ENCODE measurements around the gene ZNF787. TPM values are rescaled to one million over a fixed set of nuclear protein-coding genes. Genes with fewer than 3 reads are reported as not detected.

ZNF787 gene
- total and polyA plus RNA-seq, 2 of the 8 experiments (the other 6 are each of a cell fraction or from before 2014, with no cell fraction given), result 19.7 to 56.0 TPM

- CTCF ChIA-PET (ENCODE audit: partially characterized antibody), result interaction anchor here (0.6 to 7.9 kb wide), 7 partner anchors 11 to 96 kb away, joined by 3 to 137 read pairs (median 4); partner anchors contain the start of gene GALP
- H2BK20ac ChIP-seq (ENCODE audit: low read length), result no peak overlapping the region
- no peak overlapping the region for H2BK120ac ChIP-seq (replicated peaks; ENCODE audit: low read depth, low read length)
- no peak overlapping the region for H3K4me3 ChIP-seq (ENCODE audit: extremely low read depth in 1 of 4, insufficient read depth in 2 of 4, low read depth in 3 of 4, low read length in 4 of 4)
- H3K4ac ChIP-seq (replicated peaks; ENCODE audit: insufficient read length, low read depth, low read length), result no peak overlapping the region
- no peak overlapping the region for H2AFZ ChIP-seq (ENCODE audit: low read length)
- POLR2A ChIA-PET (ENCODE audit: partially characterized antibody), result interaction anchor here (0.9 kb wide), 1 partner anchor 12 kb away, joined by 3 read pairs; no protein-coding TSS in a partner anchor
- H3K14ac ChIP-seq (ENCODE audit: insufficient read length), result no peak overlapping the region
- peaks cover 7% of the 10 kb centered on the region; the same call in 1 of the 2 replicates for H3K23me2 ChIP-seq (ENCODE audit: low read depth, low read length)
- FAIRE-seq, result no peak
- no peak overlapping the region for H2BK12ac ChIP-seq (ENCODE audit: low read depth, low read length)
- no peaks in the 10 kb centered on the region for H3K9me3 ChIP-seq (ENCODE audit: insufficient read depth in 2 of 2, low read depth in 1 of 2, low read length in 1 of 2)
- no peak overlapping the region for H3K9ac ChIP-seq (replicated peaks in 1 of 4; ENCODE audit: extremely low read depth in 1 of 4, low read depth in 3 of 4, low read length in 3 of 4)
- no peak overlapping the region for H2BK15ac ChIP-seq (ENCODE audit: low read length)
- no peak overlapping the region for H3K23ac ChIP-seq (ENCODE audit: insufficient read length)
- H2AK5ac ChIP-seq (ENCODE audit: low read depth, low read length), result no peak overlapping the region
- H4K91ac ChIP-seq (replicated peaks; ENCODE audit: insufficient read length, low read length), result no peak overlapping the region
- DNase-seq (ENCODE audit: low read depth in 1 of 2, low spot score in 2 of 2), result no peak
- no peak overlapping the region for H3K27ac ChIP-seq (ENCODE audit: low read depth, low read length)
- no peak overlapping the region for H4K5ac ChIP-seq (ENCODE audit: insufficient read length, low read depth, low read length)
- H3K79me2 ChIP-seq (ENCODE audit: control insufficient read depth in 1 of 2, insufficient read depth in 2 of 2, low read length in 2 of 2), result peaks cover 0 to 2% of the 10 kb centered on the region in 2 experiments; a peak in 1 of 4 replicates
- H3K27me3 ChIP-seq (replicated peaks in 1 of 4; ENCODE audit: control insufficient read depth in 3 of 4, extremely low read depth in 1 of 4, insufficient read depth in 3 of 4, low read length in 3 of 4), result no peaks in the 10 kb centered on the region
- H3K56ac ChIP-seq (replicated peaks; ENCODE audit: insufficient read length, low read depth, low read length), result no peak overlapping the region
- H3K36me3 ChIP-seq (ENCODE audit: control insufficient read depth in 2 of 4, insufficient read depth in 4 of 4, low read length in 3 of 4), result peaks cover 3 to 23% (median 12%) of the 10 kb centered on the region in 4 experiments; a peak in 6 of 8 replicates
- no peak overlapping the region for H3K18ac ChIP-seq (ENCODE audit: extremely low read depth, low read length)
- H3K4me2 ChIP-seq (ENCODE audit: insufficient read depth in 1 of 2, low read depth in 2 of 2, low read length in 2 of 2), result no peak overlapping the region
- H4K20me1 ChIP-seq (replicated peaks in 1 of 2; ENCODE audit: control insufficient read depth in 1 of 2, insufficient read depth in 2 of 2, low read length in 2 of 2), result peaks cover 0 to 7% of the 10 kb centered on the region in 2 experiments
- H3K79me1 ChIP-seq (ENCODE audit: low read depth, low read length), result peaks cover 7% of the 10 kb centered on the region
- no peak overlapping the region for H2BK5ac ChIP-seq (ENCODE audit: low read depth, low read length)
- WGBS, 2 experiments (ENCODE audit: extremely low coverage in 1 of 2, insufficient coverage in 1 of 2, insufficient read length in 1 of 2, insufficient replicate concordance in 2 of 2, low coverage in 1 of 2, low lambda C conversion rate in 2 of 2, missing lambda C conversion rate in 1 of 2), result 96% methylated on average over 10 of the region's 11 CpGs; no CpG with 5 or more reads in 1 of the 2 experiments
- H3K4me1 ChIP-seq (replicated peaks in 1 of 4; ENCODE audit: control insufficient read depth in 3 of 4, insufficient read depth in 4 of 4, low read length in 3 of 4), result peaks cover 5 to 10% (median 8%) of the 10 kb centered on the region in 4 experiments
- no peak overlapping the region for H4K8ac ChIP-seq (ENCODE audit: extremely low read depth, insufficient read depth, low read length)
- TF ChIP-seq ASH2L (IDR thresholded peaks at IDR 0.05; ENCODE audit: low read length) (no peak), POU5F1 (IDR thresholded peaks at IDR 0.05; ENCODE audit: low read depth, low read length) (no peak), KDM1A (IDR thresholded peaks at IDR 0.05; ENCODE audit: borderline replicate concordance, low read length) (no peak), POLR2AphosphoS5 (IDR thresholded peaks at IDR 0.05; ENCODE audit: low read depth, low read length) (no peak), POLR2A (IDR thresholded peaks at IDR 0.05; ENCODE audit: control extremely low read depth in 1 of 2, low read depth in 2 of 2, low read length in 2 of 2) (no peak), CTCF (IDR thresholded peaks at IDR 0.05; ENCODE audit: control extremely low read depth in 1 of 3, insufficient read depth in 1 of 3, low read depth in 1 of 3, low read length in 3 of 3) (no peak), CBX8 (IDR thresholded peaks at IDR 0.05; ENCODE audit: borderline replicate concordance, low read depth, low read length) (no peak), YY1 (IDR thresholded peaks at IDR 0.05; ENCODE audit: low read depth, low read length) (no peak), TAF1 (IDR thresholded peaks at IDR 0.05; ENCODE audit: low read depth, low read length) (no peak), SP2 (IDR thresholded peaks at IDR 0.05; ENCODE audit: low read length) (no peak), TEAD4 (IDR thresholded peaks at IDR 0.05; ENCODE audit: low read depth, low read length) (no peak), CBX5 (IDR thresholded peaks at IDR 0.05; ENCODE audit: low read depth, low read length) (no peak)
Observed at GRCh38 chr19:56156768-56157167, 35.7 kb upstream of the ZNF787 start.

Data from H1 (cell line).